Stimulated activated CD8-positive, alpha-beta memory T cell treated with anti-CD3 and anti-CD28 coated beads, Interleukin-4, amount 100 ng/mL, for 1 hour (primary cell): Measurements from ENCODE around the gene PRSS38.
"Not testable (repeated sequence)": the region's sequence is repeated elsewhere in the genome, so short reads cannot be mapped to it uniquely, and the experiment has no call there.

Experiments used
- DNase-seq, 2 donors: peaks; one replicate each; pipeline ENCODE4 v3.0.0-alpha.2; 2020; ENCODE audit warnings: low read depth in 2 of 2, low spot score in 1 of 2

Gene PRSS38

GRCh38 chr1:227838181-227838580 is 22.7 kb downstream of the PRSS38 start:
- no peak for DNase-seq

- DNase-seq = no peak
These were observed 25.6 kb downstream of the PRSS38 start for GRCh38 chr1:227841096-227841495.

GRCh38 chr1:227844320-227845146 is 29.1 kb downstream of the PRSS38 start:
- DNase-seq = no peak

- DNase-seq = no peak
These were observed 29.6 kb downstream of the PRSS38 start for GRCh38 chr1:227845147-227845458.

- no peak for DNase-seq
These were observed 30.0 kb downstream of the PRSS38 start for GRCh38 chr1:227845519-227845918.

GRCh38 chr1:227846265-227846858 is 30.9 kb downstream of the PRSS38 start:
- no peak for DNase-seq

- DNase-seq = not testable (repeated sequence)
These were observed 31.6 kb downstream of the PRSS38 start for GRCh38 chr1:227847046-227847445.

- no peak for DNase-seq
These were observed 33.0 kb downstream of the PRSS38 start for GRCh38 chr1:227848430-227848932.

GRCh38 chr1:227849251-227849650 is 33.8 kb downstream of the PRSS38 start:
- DNase-seq = no peak

GRCh38 chr1:227854189-227854588 is 38.7 kb downstream of the PRSS38 start:
- DNase-seq = no peak

- DNase-seq = no peak
These were observed 40.2 kb downstream of the PRSS38 start for GRCh38 chr1:227855687-227856086.

- no peak for DNase-seq
These were observed 40.8 kb downstream of the PRSS38 start for GRCh38 chr1:227856147-227856858.

- DNase-seq = no peak
These were observed 49.4 kb downstream of the PRSS38 start for GRCh38 chr1:227864882-227865281.

- no peak for DNase-seq
These were observed 53.9 kb downstream of the PRSS38 start for GRCh38 chr1:227869279-227869842.

GRCh38 chr1:227869851-227870305 is 54.4 kb downstream of the PRSS38 start:
- no peak for DNase-seq

- DNase-seq = no peak
These were observed 54.9 kb downstream of the PRSS38 start for GRCh38 chr1:227870366-227870765.

GRCh38 chr1:227871892-227872291 is 56.4 kb downstream of the PRSS38 start:
- DNase-seq = not testable (repeated sequence)

GRCh38 chr1:227877810-227878209 is 62.3 kb downstream of the PRSS38 start:
- DNase-seq = not testable (repeated sequence)

- DNase-seq = no peak
These were observed 65.0 kb downstream of the PRSS38 start for GRCh38 chr1:227880342-227880924.

- no peak for DNase-seq
These were observed 67.6 kb downstream of the PRSS38 start for GRCh38 chr1:227883073-227883520.
